ENCODE measurements around the gene TMEM121B.

- TF ChIP-seq POLR2A (IDR thresholded peaks at IDR 0.05) (no peak), CTCF (IDR thresholded peaks at IDR 0.05) (no peak)
Observed at GRCh38 chr22:17152971-17153370, 31.8 kb upstream of the TMEM121B start.

Data from tibial nerve (tissue), 3 donors.